Measurements from ENCODE around the gene CHN1. TPM values are rescaled to one million over a fixed set of nuclear protein-coding genes. Genes with fewer than 3 reads are reported as not detected.

The CHN1 gene
- total RNA-seq, 4 donors from 2014 or later, result 2.7 to 6.1 (median 3.4) TPM

DNA sequence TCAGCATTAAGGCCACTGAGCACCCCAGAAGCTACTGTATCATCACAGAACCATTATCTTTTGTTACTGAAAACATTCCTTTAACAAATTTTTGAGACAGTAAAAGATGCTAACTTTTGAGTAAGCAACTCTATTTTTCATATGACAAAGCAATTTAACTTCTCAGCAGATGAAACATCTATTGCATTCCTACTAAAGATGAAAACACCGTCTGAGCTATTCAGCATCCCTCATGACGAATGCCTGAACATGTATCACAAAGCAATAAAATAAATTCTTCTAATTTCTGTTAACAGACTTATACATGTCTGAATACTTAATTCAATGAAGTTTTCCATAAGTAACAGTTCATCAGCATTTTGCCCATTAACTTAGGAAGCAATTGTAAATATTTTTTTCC, 23.9 kb downstream of the CHN1 start:
- DNase-seq (ENCODE audit: low spot score in 2 of 2), result no peak
- 43 to 59% methylated on average over 2 of the region's 2 CpGs for WGBS, 2 donors
- H3K4me3 ChIP-seq (ENCODE audit: low read depth, poor library complexity, severe bottlenecking), result no peak overlapping the region
- TF ChIP-seq, protein P1, sequence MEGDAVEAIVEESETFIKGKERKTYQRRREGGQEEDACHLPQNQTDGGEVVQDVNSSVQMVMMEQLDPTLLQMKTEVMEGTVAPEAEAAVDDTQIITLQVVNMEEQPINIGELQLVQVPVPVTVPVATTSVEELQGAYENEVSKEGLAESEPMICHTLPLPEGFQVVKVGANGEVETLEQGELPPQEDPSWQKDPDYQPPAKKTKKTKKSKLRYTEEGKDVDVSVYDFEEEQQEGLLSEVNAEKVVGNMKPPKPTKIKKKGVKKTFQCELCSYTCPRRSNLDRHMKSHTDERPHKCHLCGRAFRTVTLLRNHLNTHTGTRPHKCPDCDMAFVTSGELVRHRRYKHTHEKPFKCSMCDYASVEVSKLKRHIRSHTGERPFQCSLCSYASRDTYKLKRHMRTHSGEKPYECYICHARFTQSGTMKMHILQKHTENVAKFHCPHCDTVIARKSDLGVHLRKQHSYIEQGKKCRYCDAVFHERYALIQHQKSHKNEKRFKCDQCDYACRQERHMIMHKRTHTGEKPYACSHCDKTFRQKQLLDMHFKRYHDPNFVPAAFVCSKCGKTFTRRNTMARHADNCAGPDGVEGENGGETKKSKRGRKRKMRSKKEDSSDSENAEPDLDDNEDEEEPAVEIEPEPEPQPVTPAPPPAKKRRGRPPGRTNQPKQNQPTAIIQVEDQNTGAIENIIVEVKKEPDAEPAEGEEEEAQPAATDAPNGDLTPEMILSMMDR (IDR thresholded peaks at IDR 0.05), result no peak
- no peak for TF ChIP-seq POLR2A (IDR thresholded peaks at IDR 0.05)
- intact Hi-C loops (cut with DNase I; ENCODE audit: low total_unique reads), result no loop called here

- H3K4me3 ChIP-seq (ENCODE audit: low read depth, poor library complexity, severe bottlenecking), result no peak overlapping the region
- DNase-seq (ENCODE audit: low spot score in 2 of 2), result no peak
- no peak for TF ChIP-seq POLR2A (IDR thresholded peaks at IDR 0.05)
- TF ChIP-seq, protein P1 (IDR thresholded peaks at IDR 0.05), result no peak
- intact Hi-C loops (cut with DNase I; ENCODE audit: low total_unique reads), result no loop called here
- 81 to 85% methylated on average over 1 of the region's 1 CpG for WGBS, 2 donors
These were observed 25.2 kb downstream of the CHN1 start for GRCh38 chr2:174979996-174980395.

- no peak overlapping the region for H3K4me3 ChIP-seq (ENCODE audit: low read depth, poor library complexity, severe bottlenecking)
- intact Hi-C loops (cut with DNase I; ENCODE audit: low total_unique reads), result no loop called here
- TF ChIP-seq, protein P1 (IDR thresholded peaks at IDR 0.05), result no peak
- TF ChIP-seq POLR2A (IDR thresholded peaks at IDR 0.05), result no peak
- DNase-seq (ENCODE audit: low spot score in 2 of 2), result no peak
- 84 to 87% methylated on average over 2 of the region's 2 CpGs for WGBS, 2 donors
These were observed 27.8 kb downstream of the CHN1 start for GRCh38 chr2:174977364-174977763.

DNA sequence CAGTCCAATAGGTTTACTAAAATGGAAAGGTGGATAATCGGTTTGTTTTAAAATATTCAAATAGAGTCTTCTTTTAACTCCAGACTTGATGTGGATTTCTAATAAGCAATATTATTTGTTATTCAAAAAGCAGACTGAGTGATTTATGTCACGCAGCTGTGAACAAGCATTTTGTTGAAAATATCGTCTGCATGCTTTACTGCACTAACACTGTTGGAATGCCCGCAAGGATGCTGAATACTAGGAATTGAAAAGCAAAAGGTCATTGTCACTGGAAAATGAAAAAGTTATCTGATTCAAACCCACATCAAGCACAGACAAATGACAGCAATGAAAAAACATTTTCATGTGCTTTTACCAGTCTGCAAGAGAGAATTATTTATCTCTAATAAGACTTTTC, 31.1 kb downstream of the CHN1 start:
- intact Hi-C loops (cut with DNase I; ENCODE audit: low total_unique reads), result no loop called here
- TF ChIP-seq, protein P1 (IDR thresholded peaks at IDR 0.05), result no peak
- TF ChIP-seq POLR2A (IDR thresholded peaks at IDR 0.05), result no peak
- 78% methylated on average over 4 of the region's 4 CpGs for WGBS, 2 donors
- no peak for DNase-seq (ENCODE audit: low spot score in 2 of 2)
- H3K4me3 ChIP-seq (ENCODE audit: low read depth, poor library complexity, severe bottlenecking), result no peak overlapping the region

- no peak for DNase-seq (ENCODE audit: low spot score in 2 of 2)
- TF ChIP-seq POLR2A (IDR thresholded peaks at IDR 0.05), result no peak
- TF ChIP-seq, protein P1 (IDR thresholded peaks at IDR 0.05), result no peak
- H3K4me3 ChIP-seq (ENCODE audit: low read depth, poor library complexity, severe bottlenecking), result no peak overlapping the region
- intact Hi-C loops (cut with DNase I; ENCODE audit: low total_unique reads), result no loop called here
These were observed 32.3 kb downstream of the CHN1 start for GRCh38 chr2:174972924-174973323.
